PFSK-1 (cell line): ENCODE results near the gene ETV5.

Experiments used
- FOXP2 ChIP-seq: optimal IDR thresholded peaks from 2 replicates; pipeline ENCODE3; 2011; ENCODE audit warnings: borderline replicate concordance, control low read depth, inconsistent platforms; ENCODE audit not compliant: insufficient read depth; ENCODE audit errors: extremely low read length, extremely low read depth
- POLR2AphosphoS5 ChIP-seq: IDR thresholded peaks from 2 replicates; pipeline ENCODE4 v1.6.1; 2012; ENCODE audit warnings: low read depth, mild to moderate bottlenecking, control low read depth, low read length, moderate library complexity
- SIN3A ChIP-seq: IDR thresholded peaks from 2 replicates; pipeline ENCODE4 v1.6.1; 2012; ENCODE audit warnings: mild to moderate bottlenecking, low read length, moderate library complexity, borderline replicate concordance; ENCODE audit not compliant: insufficient read depth
- TAF1 ChIP-seq: IDR thresholded peaks from 2 replicates; pipeline ENCODE4 v1.6.1; 2012; ENCODE audit warnings: low read length, control low read depth, borderline replicate concordance; ENCODE audit not compliant: insufficient read depth
- TF ChIP-seq, protein P1 (sequence below), 2 experiments: IDR thresholded peaks; 2 replicates each; pipeline versions ENCODE4 v1.6.1 to v1.8.0; 2011 to 2012; ENCODE audit warnings: low read depth in 2 of 2, low read length in 2 of 2, control low read depth in 1 of 2, inconsistent platforms in 1 of 2, mild to moderate bottlenecking in 1 of 2, moderate library complexity in 1 of 2; ENCODE audit not compliant: insufficient read depth in 1 of 2

ETV5 gene

DNA sequence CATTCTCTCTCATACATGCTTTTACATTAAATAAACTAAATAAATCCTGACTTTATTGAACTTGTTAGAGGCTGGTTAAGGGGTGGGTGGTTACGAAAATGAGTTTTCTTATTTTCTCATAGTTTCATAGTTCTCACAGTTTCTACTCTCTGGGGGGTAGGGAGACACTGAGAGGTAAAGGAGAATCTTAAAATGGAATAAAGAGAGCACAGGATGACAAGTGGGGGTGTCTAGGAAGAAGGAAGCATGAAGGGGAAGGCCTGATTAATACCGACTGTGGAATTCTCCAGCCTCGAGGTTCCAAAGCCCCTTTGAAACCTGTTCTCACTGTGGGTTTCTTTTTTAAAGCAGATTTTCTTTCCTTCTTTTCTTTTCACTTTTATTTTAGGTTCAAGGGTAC lies 104.7 kb downstream of the ETV5 start:
- no peak for TF ChIP-seq POLR2AphosphoS5
- TF ChIP-seq, protein P1, sequence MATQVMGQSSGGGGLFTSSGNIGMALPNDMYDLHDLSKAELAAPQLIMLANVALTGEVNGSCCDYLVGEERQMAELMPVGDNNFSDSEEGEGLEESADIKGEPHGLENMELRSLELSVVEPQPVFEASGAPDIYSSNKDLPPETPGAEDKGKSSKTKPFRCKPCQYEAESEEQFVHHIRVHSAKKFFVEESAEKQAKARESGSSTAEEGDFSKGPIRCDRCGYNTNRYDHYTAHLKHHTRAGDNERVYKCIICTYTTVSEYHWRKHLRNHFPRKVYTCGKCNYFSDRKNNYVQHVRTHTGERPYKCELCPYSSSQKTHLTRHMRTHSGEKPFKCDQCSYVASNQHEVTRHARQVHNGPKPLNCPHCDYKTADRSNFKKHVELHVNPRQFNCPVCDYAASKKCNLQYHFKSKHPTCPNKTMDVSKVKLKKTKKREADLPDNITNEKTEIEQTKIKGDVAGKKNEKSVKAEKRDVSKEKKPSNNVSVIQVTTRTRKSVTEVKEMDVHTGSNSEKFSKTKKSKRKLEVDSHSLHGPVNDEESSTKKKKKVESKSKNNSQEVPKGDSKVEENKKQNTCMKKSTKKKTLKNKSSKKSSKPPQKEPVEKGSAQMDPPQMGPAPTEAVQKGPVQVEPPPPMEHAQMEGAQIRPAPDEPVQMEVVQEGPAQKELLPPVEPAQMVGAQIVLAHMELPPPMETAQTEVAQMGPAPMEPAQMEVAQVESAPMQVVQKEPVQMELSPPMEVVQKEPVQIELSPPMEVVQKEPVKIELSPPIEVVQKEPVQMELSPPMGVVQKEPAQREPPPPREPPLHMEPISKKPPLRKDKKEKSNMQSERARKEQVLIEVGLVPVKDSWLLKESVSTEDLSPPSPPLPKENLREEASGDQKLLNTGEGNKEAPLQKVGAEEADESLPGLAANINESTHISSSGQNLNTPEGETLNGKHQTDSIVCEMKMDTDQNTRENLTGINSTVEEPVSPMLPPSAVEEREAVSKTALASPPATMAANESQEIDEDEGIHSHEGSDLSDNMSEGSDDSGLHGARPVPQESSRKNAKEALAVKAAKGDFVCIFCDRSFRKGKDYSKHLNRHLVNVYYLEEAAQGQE (IDR thresholded peaks at IDR 0.05; ENCODE audit: insufficient read depth in 1 of 2, low read depth in 2 of 2, low read length in 2 of 2) = no peak
- no peak for TF ChIP-seq SIN3A
- no peak for TF ChIP-seq FOXP2
- TF ChIP-seq TAF1 = no peak

DNA sequence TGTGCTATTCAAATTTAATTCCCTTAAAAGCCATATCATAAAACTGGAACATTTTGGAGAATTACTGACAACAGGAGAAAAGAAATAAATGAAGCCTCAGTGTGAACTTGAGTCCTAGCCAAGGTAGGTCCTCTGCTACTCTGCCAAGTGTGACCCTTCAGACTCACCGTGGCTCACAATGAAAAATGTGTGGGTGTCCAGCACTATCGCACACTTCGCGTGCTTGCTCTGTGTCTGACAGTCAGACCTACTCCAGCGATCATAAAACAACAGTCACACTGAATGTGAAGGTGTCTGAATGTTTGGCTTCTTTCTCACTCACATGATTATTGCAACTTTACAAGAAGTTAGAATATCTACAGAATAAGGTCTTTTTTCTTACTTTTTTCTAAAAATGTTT lies 105.3 kb downstream of the ETV5 start:
- no peak for TF ChIP-seq FOXP2
- no peak for TF ChIP-seq TAF1
- TF ChIP-seq SIN3A = no peak
- TF ChIP-seq, protein P1 (IDR thresholded peaks at IDR 0.05; ENCODE audit: insufficient read depth in 1 of 2, low read depth in 2 of 2, low read length in 2 of 2) = no peak
- no peak for TF ChIP-seq POLR2AphosphoS5

DNA sequence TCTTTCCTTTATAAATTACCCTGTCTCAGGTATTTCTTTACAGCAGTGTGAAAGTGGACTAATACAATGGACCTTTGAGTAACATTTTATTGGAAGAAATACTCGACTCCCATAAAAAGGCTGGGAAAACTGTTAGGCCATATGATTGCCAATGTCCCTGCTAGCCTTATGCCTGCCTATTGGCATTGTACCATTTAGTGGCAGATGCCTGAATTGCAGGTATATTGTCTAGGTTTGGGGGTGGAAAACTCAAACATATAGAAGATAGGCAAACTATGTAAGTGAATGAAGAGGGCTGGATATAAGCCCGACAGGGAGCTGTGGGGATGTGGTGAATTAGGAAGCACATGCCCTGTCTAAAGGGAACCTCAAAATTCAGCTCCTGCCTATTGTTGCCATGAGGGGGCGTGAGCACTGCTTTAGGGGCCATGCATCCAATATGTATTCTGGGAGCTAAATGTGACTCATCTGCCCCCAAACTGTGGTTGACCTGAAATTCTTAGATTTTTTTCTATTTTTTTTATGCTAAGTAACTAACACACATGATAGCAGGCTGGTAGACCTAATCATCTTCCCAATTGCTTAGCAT lies 105.9 kb downstream of the ETV5 start:
- TF ChIP-seq POLR2AphosphoS5 (no peak), SIN3A (no peak), TAF1 (no peak), FOXP2 (no peak)
- TF ChIP-seq, protein P1 (IDR thresholded peaks at IDR 0.05; ENCODE audit: insufficient read depth in 1 of 2, low read depth in 2 of 2, low read length in 2 of 2) = no peak

DNA sequence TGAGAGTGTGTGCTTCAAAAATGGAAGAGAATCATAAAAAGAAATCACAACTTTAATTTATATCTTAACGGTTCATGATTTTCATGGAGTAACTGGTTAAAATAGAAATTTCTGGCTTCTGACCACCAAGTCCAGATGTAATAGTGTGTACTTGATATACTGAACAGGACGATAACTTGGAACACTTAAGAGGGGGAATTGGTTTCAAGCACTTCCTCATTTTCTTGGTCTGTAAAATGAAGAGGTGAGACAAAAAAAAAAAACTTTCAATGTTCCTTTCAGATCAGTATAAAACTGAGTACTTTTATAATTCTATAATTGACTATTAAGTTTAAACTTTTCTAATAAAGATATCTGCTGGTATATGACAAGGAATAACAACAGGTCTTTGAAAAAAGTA lies 107.0 kb downstream of the ETV5 start:
- no peak for TF ChIP-seq SIN3A
- TF ChIP-seq, protein P1 (IDR thresholded peaks at IDR 0.05; ENCODE audit: insufficient read depth in 1 of 2, low read depth in 2 of 2, low read length in 2 of 2) = no peak
- TF ChIP-seq POLR2AphosphoS5 = no peak
- no peak for TF ChIP-seq FOXP2
- no peak for TF ChIP-seq TAF1

DNA sequence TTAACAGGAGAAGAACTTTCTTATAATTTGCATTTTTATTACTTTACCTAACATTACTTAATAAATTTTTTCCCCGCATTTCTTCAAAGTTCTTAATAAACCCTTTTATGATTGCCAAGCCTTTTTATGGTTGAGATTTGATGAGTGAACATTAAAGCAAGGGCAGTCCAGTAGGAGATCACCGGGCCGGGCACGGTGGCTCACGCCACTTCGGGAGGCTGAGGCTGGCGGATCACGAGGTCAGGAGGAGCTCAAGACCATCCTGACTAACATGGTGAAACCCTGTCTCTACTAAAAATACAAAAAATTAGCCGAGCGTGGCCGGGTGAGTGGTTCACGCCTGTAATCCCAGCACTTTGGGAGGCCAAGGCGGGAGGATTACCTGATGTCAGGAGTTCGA lies 109.7 kb downstream of the ETV5 start:
- TF ChIP-seq, protein P1 (IDR thresholded peaks at IDR 0.05; ENCODE audit: insufficient read depth in 1 of 2, low read depth in 2 of 2, low read length in 2 of 2) = no peak
- TF ChIP-seq SIN3A (no peak), POLR2AphosphoS5 (no peak), FOXP2 (no peak), TAF1 (no peak)
